K562 (cell line): ENCODE data around the gene NUP85. TPM values are rescaled to one million over a fixed set of nuclear protein-coding genes. Genes with fewer than 3 reads are reported as not detected.

ENCODE experiments used
- AFF4 ChIP-seq: sonication (generic); formaldehyde crosslinking; IDR thresholded peaks from 2 replicates; pipeline ENCODE4 v1.8.0; 2023; ENCODE audit warnings: mild to moderate bottlenecking, missing genetic modification reagents
- BCL6 ChIP-seq: fragments of 250-450 bp; sonication (Bioruptor Pico); IDR thresholded peaks from 2 replicates; pipeline ENCODE4 v1.4.0; 2020
- CREB1 ChIP-seq, 2 experiments: sonication (generic) in 1 of 2; formaldehyde crosslinking in 1 of 2; IDR thresholded peaks; 2 replicates each; pipeline versions ENCODE4 v1.6.1 to v1.8.0; 2012 to 2022; ENCODE audit warnings: inconsistent platforms in 1 of 2, mild to moderate bottlenecking in 1 of 2, missing genetic modification reagents in 1 of 2, moderate library complexity in 1 of 2
- DDX20 ChIP-seq: fragments of 450-650 bp; IDR thresholded peaks from 2 replicates; pipeline ENCODE4 v1.6.1; 2016; ENCODE audit warnings: missing genetic modification characterization, low read depth, mild to moderate bottlenecking, missing compliant biosample characterization, moderate library complexity
- ETV1 ChIP-seq: fragments of 450-650 bp; conservative IDR thresholded peaks from 2 replicates; pipeline ENCODE4 v1.6.1; 2016; ENCODE audit warnings: missing genetic modification characterization, control low read depth, low read depth, missing compliant biosample characterization
- KLF16 ChIP-seq: IDR thresholded peaks from 2 replicates; pipeline ENCODE4 v1.6.1; 2016; ENCODE audit warnings: antibody characterized with exemption
- LEF1 ChIP-seq: fragments of 450-650 bp; IDR thresholded peaks from 2 replicates; pipeline ENCODE4 v1.6.1; 2016; ENCODE audit warnings: mild to moderate bottlenecking
- MAX ChIP-seq: sonication (generic); formaldehyde crosslinking; IDR thresholded peaks from 2 replicates; pipeline ENCODE4 v1.9.0; 2022; ENCODE audit warnings: mild to moderate bottlenecking, missing genetic modification reagents
- PHTF2 ChIP-seq: fragments of 250-450 bp; sonication (Bioruptor Pico); IDR thresholded peaks from 2 replicates; pipeline ENCODE4 v1.5.0; 2021; ENCODE audit warnings: mild to moderate bottlenecking
- PRPF4 ChIP-seq: fragments of 200-400 bp; formaldehyde crosslinking; IDR thresholded peaks from one replicate; pipeline ENCODE4 v1.6.1; 2017; ENCODE audit warnings: low read length, low read depth, mild to moderate bottlenecking; ENCODE audit not compliant: insufficient read depth, poor library complexity, severe bottlenecking
- RBFOX2 ChIP-seq: fragments of 200-400 bp; formaldehyde crosslinking; IDR thresholded peaks from 2 replicates; pipeline ENCODE4 v1.6.1; 2017; ENCODE audit warnings: low read depth, mild to moderate bottlenecking, low read length, moderate library complexity
- RBM15 ChIP-seq: fragments of 200-400 bp; formaldehyde crosslinking; IDR thresholded peaks from 2 replicates; pipeline ENCODE4 v1.6.1; 2018; ENCODE audit warnings: mild to moderate bottlenecking, low read length, moderate library complexity; ENCODE audit not compliant: insufficient read depth
- SAP30 ChIP-seq: fragments of 200-600 bp; sonication (generic); IDR thresholded peaks from 2 replicates; pipeline ENCODE4 v1.6.1; 2012; ENCODE audit warnings: borderline replicate concordance, low read depth, mild to moderate bottlenecking, moderate library complexity, low read length, control low read depth, inconsistent platforms; ENCODE audit not compliant: insufficient read depth, poor library complexity, severe bottlenecking
- SPI1 ChIP-seq: IDR thresholded peaks from 2 replicates; pipeline ENCODE4 v1.6.1; 2011; ENCODE audit warnings: low read depth, low read length, control low read depth, borderline replicate concordance
- TAF1 ChIP-seq: IDR thresholded peaks from 2 replicates; pipeline ENCODE4 v1.6.1; 2011; ENCODE audit warnings: mild to moderate bottlenecking, low read length, moderate library complexity; ENCODE audit not compliant: insufficient read depth, control insufficient read depth, severe bottlenecking; ENCODE audit errors: extremely low read depth
- TEAD2 ChIP-seq: fragments of 450-650 bp; IDR thresholded peaks from 2 replicates; pipeline ENCODE4 v1.6.1; 2016; ENCODE audit warnings: missing genetic modification characterization, control low read depth, missing compliant biosample characterization
- TRIM24 ChIP-seq, 2 experiments: fragments of 450-650 bp; IDR thresholded peaks; 2 replicates each; pipeline ENCODE4 v1.6.1; 2016
- U2AF1 ChIP-seq: fragments of 200-400 bp; formaldehyde crosslinking; optimal IDR thresholded peaks from 2 replicates; pipeline ENCODE3; 2017; ENCODE audit warnings: mild to moderate bottlenecking, low read depth, low read length, moderate library complexity
- ZBTB1 ChIP-seq: sonication (generic); formaldehyde crosslinking; IDR thresholded peaks from 2 replicates; pipeline ENCODE4 v1.8.1; 2023; ENCODE audit warnings: missing genetic modification reagents, low read depth, mild to moderate bottlenecking, borderline replicate concordance
- ZBTB8A ChIP-seq: fragments of 450-650 bp; IDR thresholded peaks from 2 replicates; pipeline ENCODE4 v1.6.1; 2018; ENCODE audit warnings: mild to moderate bottlenecking, moderate library complexity; ENCODE audit not compliant: partially characterized antibody
- ZNF121 ChIP-seq: sonication (generic); formaldehyde crosslinking; conservative IDR thresholded peaks from 2 replicates; pipeline ENCODE4 v1.8.0; 2022; ENCODE audit warnings: missing genetic modification reagents
- ZNF134 ChIP-seq: fragments of 250-450 bp; sonication (Bioruptor Pico); conservative IDR thresholded peaks from 2 replicates; pipeline ENCODE4 v1.4.0; 2020
- ZNF57 ChIP-seq: fragments of 450-650 bp; formaldehyde crosslinking; IDR thresholded peaks from 2 replicates; pipeline ENCODE4 v1.4.0; 2020; ENCODE audit warnings: mild to moderate bottlenecking, moderate library complexity
- polyA plus RNA-seq, 8 experiments: library from polyadenylated mRNA; depleted of rRNA in 4 of 8; stranded (reverse) in 5 of 8; unstranded in 3 of 8; fragments of >200 nt; fragmentation: Nextera tagmentation in 2 of 8; fragmentation: Illumina TruSeq in 1 of 8; extraction: Ambion mirVana in 2 of 8; extraction: Trizol in 1 of 8; gene quantifications; 2 replicates each; pipeline versions ENCODE4 v1.2.1 to v1.2.3, GENCODE V29; 2011 to 2014; ENCODE audit warnings: inconsistent platforms in 1 of 8, missing spikeins in 1 of 8
- total RNA-seq, 7 experiments: library from RNA; depleted of rRNA in 6 of 7; stranded (reverse); fragments of >200 nt in 6 of 7; fragmentation: Illumina TruSeq in 2 of 7; extraction: Trizol in 2 of 7; gene quantifications; 2 replicates each; pipeline versions ENCODE4 v1.2.1 to v1.2.3, GENCODE V29; 2011 to 2021; ENCODE audit warnings: low replicate concordance in 1 of 7
- TF ChIP-seq, protein P1 (sequence below): fragments of 250-450 bp; sonication (Bioruptor Pico); IDR thresholded peaks from 2 replicates; pipeline ENCODE4 v1.6.1; 2021; ENCODE audit warnings: mild to moderate bottlenecking
- TF ChIP-seq, protein P2 (sequence below): fragments of 250-450 bp; sonication (Bioruptor Pico); IDR thresholded peaks from 2 replicates; pipeline ENCODE4 v1.8.0; 2022; ENCODE audit warnings: inconsistent platforms

NUP85 gene
- total and polyA plus RNA-seq, 9 of the 15 experiments (the other 6 are each of a cell fraction or from before 2014, with no cell fraction given), result 50.2 to 177 (median 110) TPM

GRCh38 chr17:75182319-75182568 lies 23.2 kb upstream of the NUP85 start (continued):
- no peak for TF ChIP-seq RBFOX2
- TF ChIP-seq CREB1 (IDR thresholded peaks at IDR 0.05), result no peak
- TF ChIP-seq CREB1 (CRISPR knock-in tag; IDR thresholded peaks at IDR 0.05), result no peak
- TF ChIP-seq U2AF1, result peak; percentile 91
- TF ChIP-seq ZNF121 (CRISPR knock-in tag), result no peak
- no peak for TF ChIP-seq ETV1 (tag)
- no peak for TF ChIP-seq KLF16
- TF ChIP-seq ZBTB1 (CRISPR knock-in tag), result peak; percentile 65; the same call in 1 of the 2 replicates
- TF ChIP-seq, protein P1, sequence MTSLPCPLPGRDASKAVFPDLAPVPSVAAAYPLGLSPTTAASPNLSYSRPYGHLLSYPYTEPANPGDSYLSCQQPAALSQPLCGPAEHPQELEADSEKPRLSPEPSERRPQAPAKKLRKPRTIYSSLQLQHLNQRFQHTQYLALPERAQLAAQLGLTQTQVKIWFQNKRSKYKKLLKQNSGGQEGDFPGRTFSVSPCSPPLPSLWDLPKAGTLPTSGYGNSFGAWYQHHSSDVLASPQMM (CRISPR knock-in tag), result no peak
- TF ChIP-seq TAF1, result no peak
- TF ChIP-seq ZNF57 (CRISPR knock-in tag), result no peak
- 0 out of 2 replicates have a peak, but pooled peaks have one; percentile 29 for TF ChIP-seq AFF4 (CRISPR knock-in tag)
- TF ChIP-seq MAX (CRISPR knock-in tag), result no peak
- no peak for TF ChIP-seq ZNF134 (CRISPR knock-in tag)
- no peak for TF ChIP-seq LEF1
- no peak for TF ChIP-seq ZBTB8A
- TF ChIP-seq, protein P2, sequence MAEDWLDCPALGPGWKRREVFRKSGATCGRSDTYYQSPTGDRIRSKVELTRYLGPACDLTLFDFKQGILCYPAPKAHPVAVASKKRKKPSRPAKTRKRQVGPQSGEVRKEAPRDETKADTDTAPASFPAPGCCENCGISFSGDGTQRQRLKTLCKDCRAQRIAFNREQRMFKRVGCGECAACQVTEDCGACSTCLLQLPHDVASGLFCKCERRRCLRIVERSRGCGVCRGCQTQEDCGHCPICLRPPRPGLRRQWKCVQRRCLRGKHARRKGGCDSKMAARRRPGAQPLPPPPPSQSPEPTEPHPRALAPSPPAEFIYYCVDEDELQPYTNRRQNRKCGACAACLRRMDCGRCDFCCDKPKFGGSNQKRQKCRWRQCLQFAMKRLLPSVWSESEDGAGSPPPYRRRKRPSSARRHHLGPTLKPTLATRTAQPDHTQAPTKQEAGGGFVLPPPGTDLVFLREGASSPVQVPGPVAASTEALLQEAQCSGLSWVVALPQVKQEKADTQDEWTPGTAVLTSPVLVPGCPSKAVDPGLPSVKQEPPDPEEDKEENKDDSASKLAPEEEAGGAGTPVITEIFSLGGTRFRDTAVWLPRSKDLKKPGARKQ (CRISPR knock-in tag), result no peak
- TF ChIP-seq DDX20, result no peak
- no peak for TF ChIP-seq RBM15
- TF ChIP-seq TEAD2 (tag), result no peak
- no peak for TF ChIP-seq SPI1
- TF ChIP-seq SAP30, result peak; percentile 63
- no peak for TF ChIP-seq TRIM24 (IDR thresholded peaks at IDR 0.05)
- TF ChIP-seq PRPF4, result no peak
- no peak for TF ChIP-seq PHTF2
- no peak for TF ChIP-seq BCL6
